GM23338 (cell line): ENCODE data around the gene SERPING1.

ENCODE experiments used
- CREB1 ChIP-seq: fragments of 250-450 bp; sonication (Bioruptor Pico); IDR thresholded peaks from 2 replicates; pipeline ENCODE4 v1.5.0; 2020; ENCODE audit warnings: low read depth, mild to moderate bottlenecking, moderate library complexity
- EZH2 ChIP-seq: fragments of 200-600 bp; sonication (generic); IDR thresholded peaks from one replicate; pipeline ENCODE4 v1.8.0; 2017; ENCODE audit warnings: antibody characterized with exemption, mild to moderate bottlenecking, low read depth; ENCODE audit not compliant: unreplicated experiment
- EZH2phosphoT487 ChIP-seq: fragments of 200-600 bp; sonication (generic); IDR thresholded peaks from one replicate; pipeline ENCODE4 v1.8.1; 2018; ENCODE audit warnings: antibody characterized with exemption; ENCODE audit not compliant: unreplicated experiment
- JUNB ChIP-seq: IDR thresholded peaks from one replicate; pipeline ENCODE4 v1.6.1; 2016; ENCODE audit warnings: antibody characterized with exemption; ENCODE audit not compliant: unreplicated experiment
- NANOG ChIP-seq: IDR thresholded peaks from 2 replicates; pipeline ENCODE4 v1.6.1; 2016; ENCODE audit warnings: antibody characterized with exemption, borderline replicate concordance
- POLR2AphosphoS5 ChIP-seq: IDR thresholded peaks from 2 replicates; pipeline ENCODE4 v1.6.1; 2016; ENCODE audit warnings: antibody characterized with exemption, low read depth
- STAT1 ChIP-seq: IDR thresholded peaks from one replicate; pipeline ENCODE4 v1.6.1; 2016; ENCODE audit warnings: antibody characterized with exemption; ENCODE audit not compliant: unreplicated experiment
- ZNF114 ChIP-seq: fragments of 250-450 bp; sonication (Bioruptor Pico); IDR thresholded peaks from 2 replicates; pipeline ENCODE4 v1.5.0; 2020; ENCODE audit warnings: mild to moderate bottlenecking, moderate library complexity
- ZNF331 ChIP-seq: fragments of 250-450 bp; sonication (Bioruptor Pico); IDR thresholded peaks from 2 replicates; pipeline ENCODE4 v1.5.0; 2020; ENCODE audit warnings: low read depth, mild to moderate bottlenecking, moderate library complexity
- TF ChIP-seq, protein P1 (sequence below), 2 experiments: fragments of 200-600 bp in 1 of 2; sonication (generic) in 1 of 2; conservative IDR thresholded peaks; 2 replicates each; pipeline versions ENCODE4 v1.5.1 to v1.6.1; 2016 to 2017; ENCODE audit warnings: antibody characterized with exemption in 2 of 2, low read depth in 2 of 2, mild to moderate bottlenecking in 2 of 2, moderate library complexity in 1 of 2
- TF ChIP-seq, protein P2 (sequence below): IDR thresholded peaks from one replicate; pipeline ENCODE4 v1.6.1; 2018; ENCODE audit warnings: antibody characterized with exemption; ENCODE audit not compliant: unreplicated experiment
- TF ChIP-seq, protein P3 (sequence below): fragments of 250-450 bp; sonication (Bioruptor Pico); IDR thresholded peaks from 2 replicates; pipeline ENCODE4 v1.5.0; 2020; ENCODE audit warnings: mild to moderate bottlenecking, moderate library complexity
- TF ChIP-seq, protein P4 (sequence below): IDR thresholded peaks from 2 replicates; pipeline ENCODE4 v1.6.1; 2016; ENCODE audit warnings: antibody characterized with exemption

DNA sequence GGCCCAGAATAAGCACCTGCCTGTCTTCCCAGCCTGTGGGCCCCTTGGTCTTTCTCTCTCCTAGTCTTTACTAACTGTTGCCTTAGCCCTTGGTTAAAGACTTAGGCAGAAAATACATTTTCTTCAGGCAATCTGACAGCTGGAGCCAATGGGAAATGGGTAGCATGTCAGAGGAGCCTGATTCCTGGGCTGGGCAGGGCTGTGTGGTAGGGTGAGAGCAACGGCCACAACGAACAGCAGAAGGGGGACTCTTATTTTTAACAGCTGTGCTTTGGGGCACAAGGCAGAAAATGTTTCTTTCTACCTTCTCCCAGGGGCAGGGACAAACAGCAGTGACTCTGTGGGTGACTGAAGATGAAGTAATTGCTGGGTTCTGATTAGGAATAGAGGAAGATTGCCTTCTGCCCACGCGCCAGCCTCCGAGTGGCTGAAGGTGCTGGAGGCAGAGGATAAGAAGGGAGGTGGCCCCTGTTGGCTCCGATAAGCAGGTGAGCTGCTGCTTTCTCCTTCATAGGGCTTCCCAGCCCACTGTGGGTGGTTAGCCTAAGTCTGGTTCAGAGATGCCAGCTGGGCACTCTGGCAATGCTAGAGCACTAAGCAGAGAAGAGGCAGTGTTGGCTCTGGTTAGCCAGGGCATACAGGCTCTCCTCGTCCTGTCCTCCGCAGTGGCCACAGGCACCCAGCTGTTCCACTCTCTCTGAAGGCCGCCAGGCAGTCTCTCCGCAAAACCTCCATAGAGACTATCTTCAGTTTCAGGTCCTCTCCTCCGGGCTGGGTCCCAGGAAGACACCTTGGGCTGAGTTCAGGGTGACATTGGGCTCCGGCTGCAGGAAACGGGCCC, 50.7 kb downstream of the SERPING1 start:
- TF ChIP-seq, protein P1, sequence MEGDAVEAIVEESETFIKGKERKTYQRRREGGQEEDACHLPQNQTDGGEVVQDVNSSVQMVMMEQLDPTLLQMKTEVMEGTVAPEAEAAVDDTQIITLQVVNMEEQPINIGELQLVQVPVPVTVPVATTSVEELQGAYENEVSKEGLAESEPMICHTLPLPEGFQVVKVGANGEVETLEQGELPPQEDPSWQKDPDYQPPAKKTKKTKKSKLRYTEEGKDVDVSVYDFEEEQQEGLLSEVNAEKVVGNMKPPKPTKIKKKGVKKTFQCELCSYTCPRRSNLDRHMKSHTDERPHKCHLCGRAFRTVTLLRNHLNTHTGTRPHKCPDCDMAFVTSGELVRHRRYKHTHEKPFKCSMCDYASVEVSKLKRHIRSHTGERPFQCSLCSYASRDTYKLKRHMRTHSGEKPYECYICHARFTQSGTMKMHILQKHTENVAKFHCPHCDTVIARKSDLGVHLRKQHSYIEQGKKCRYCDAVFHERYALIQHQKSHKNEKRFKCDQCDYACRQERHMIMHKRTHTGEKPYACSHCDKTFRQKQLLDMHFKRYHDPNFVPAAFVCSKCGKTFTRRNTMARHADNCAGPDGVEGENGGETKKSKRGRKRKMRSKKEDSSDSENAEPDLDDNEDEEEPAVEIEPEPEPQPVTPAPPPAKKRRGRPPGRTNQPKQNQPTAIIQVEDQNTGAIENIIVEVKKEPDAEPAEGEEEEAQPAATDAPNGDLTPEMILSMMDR (conservative IDR thresholded peaks at IDR 0.05; ENCODE audit: low read depth in 2 of 2), result no peak
- TF ChIP-seq EZH2 (no peak), POLR2AphosphoS5 (no peak; the same call in 1 of the 2 replicates), EZH2phosphoT487 (no peak), STAT1 (no peak), JUNB (no peak), NANOG (no peak), CREB1 (CRISPR knock-in tag) (no peak), ZNF331 (CRISPR knock-in tag) (no peak), ZNF114 (no peak)
- TF ChIP-seq, protein P2, sequence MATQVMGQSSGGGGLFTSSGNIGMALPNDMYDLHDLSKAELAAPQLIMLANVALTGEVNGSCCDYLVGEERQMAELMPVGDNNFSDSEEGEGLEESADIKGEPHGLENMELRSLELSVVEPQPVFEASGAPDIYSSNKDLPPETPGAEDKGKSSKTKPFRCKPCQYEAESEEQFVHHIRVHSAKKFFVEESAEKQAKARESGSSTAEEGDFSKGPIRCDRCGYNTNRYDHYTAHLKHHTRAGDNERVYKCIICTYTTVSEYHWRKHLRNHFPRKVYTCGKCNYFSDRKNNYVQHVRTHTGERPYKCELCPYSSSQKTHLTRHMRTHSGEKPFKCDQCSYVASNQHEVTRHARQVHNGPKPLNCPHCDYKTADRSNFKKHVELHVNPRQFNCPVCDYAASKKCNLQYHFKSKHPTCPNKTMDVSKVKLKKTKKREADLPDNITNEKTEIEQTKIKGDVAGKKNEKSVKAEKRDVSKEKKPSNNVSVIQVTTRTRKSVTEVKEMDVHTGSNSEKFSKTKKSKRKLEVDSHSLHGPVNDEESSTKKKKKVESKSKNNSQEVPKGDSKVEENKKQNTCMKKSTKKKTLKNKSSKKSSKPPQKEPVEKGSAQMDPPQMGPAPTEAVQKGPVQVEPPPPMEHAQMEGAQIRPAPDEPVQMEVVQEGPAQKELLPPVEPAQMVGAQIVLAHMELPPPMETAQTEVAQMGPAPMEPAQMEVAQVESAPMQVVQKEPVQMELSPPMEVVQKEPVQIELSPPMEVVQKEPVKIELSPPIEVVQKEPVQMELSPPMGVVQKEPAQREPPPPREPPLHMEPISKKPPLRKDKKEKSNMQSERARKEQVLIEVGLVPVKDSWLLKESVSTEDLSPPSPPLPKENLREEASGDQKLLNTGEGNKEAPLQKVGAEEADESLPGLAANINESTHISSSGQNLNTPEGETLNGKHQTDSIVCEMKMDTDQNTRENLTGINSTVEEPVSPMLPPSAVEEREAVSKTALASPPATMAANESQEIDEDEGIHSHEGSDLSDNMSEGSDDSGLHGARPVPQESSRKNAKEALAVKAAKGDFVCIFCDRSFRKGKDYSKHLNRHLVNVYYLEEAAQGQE, result no peak
- TF ChIP-seq, protein P3, sequence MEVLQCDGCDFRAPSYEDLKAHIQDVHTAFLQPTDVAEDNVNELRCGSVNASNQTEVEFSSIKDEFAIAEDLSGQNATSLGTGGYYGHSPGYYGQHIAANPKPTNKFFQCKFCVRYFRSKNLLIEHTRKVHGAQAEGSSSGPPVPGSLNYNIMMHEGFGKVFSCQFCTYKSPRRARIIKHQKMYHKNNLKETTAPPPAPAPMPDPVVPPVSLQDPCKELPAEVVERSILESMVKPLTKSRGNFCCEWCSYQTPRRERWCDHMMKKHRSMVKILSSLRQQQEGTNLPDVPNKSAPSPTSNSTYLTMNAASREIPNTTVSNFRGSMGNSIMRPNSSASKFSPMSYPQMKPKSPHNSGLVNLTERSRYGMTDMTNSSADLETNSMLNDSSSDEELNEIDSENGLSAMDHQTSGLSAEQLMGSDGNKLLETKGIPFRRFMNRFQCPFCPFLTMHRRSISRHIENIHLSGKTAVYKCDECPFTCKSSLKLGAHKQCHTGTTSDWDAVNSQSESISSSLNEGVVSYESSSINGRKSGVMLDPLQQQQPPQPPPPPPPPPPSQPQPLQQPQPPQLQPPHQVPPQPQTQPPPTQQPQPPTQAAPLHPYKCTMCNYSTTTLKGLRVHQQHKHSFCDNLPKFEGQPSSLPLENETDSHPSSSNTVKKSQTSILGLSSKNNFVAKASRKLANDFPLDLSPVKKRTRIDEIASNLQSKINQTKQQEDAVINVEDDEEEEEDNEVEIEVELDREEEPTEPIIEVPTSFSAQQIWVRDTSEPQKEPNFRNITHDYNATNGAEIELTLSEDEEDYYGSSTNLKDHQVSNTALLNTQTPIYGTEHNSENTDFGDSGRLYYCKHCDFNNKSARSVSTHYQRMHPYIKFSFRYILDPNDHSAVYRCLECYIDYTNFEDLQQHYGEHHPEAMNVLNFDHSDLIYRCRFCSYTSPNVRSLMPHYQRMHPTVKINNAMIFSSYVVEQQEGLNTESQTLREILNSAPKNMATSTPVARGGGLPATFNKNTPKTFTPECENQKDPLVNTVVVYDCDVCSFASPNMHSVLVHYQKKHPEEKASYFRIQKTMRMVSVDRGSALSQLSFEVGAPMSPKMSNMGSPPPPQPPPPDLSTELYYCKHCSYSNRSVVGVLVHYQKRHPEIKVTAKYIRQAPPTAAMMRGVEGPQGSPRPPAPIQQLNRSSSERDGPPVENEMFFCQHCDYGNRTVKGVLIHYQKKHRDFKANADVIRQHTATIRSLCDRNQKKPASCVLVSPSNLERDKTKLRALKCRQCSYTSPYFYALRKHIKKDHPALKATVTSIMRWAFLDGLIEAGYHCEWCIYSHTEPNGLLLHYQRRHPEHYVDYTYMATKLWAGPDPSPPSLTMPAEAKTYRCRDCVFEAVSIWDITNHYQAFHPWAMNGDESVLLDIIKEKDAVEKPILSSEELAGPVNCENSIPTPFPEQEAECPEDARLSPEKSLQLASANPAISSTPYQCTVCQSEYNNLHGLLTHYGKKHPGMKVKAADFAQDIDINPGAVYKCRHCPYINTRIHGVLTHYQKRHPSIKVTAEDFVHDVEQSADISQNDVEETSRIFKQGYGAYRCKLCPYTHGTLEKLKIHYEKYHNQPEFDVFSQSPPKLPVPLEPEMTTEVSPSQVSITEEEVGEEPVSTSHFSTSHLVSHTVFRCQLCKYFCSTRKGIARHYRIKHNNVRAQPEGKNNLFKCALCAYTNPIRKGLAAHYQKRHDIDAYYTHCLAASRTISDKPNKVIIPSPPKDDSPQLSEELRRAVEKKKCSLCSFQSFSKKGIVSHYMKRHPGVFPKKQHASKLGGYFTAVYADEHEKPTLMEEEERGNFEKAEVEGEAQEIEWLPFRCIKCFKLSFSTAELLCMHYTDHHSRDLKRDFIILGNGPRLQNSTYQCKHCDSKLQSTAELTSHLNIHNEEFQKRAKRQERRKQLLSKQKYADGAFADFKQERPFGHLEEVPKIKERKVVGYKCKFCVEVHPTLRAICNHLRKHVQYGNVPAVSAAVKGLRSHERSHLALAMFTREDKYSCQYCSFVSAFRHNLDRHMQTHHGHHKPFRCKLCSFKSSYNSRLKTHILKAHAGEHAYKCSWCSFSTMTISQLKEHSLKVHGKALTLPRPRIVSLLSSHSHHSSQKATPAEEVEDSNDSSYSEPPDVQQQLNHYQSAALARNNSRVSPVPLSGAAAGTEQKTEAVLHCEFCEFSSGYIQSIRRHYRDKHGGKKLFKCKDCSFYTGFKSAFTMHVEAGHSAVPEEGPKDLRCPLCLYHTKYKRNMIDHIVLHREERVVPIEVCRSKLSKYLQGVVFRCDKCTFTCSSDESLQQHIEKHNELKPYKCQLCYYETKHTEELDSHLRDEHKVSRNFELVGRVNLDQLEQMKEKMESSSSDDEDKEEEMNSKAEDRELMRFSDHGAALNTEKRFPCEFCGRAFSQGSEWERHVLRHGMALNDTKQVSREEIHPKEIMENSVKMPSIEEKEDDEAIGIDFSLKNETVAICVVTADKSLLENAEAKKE, result no peak
- TF ChIP-seq, protein P4, sequence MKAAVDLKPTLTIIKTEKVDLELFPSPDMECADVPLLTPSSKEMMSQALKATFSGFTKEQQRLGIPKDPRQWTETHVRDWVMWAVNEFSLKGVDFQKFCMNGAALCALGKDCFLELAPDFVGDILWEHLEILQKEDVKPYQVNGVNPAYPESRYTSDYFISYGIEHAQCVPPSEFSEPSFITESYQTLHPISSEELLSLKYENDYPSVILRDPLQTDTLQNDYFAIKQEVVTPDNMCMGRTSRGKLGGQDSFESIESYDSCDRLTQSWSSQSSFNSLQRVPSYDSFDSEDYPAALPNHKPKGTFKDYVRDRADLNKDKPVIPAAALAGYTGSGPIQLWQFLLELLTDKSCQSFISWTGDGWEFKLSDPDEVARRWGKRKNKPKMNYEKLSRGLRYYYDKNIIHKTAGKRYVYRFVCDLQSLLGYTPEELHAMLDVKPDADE, result no peak
